ENCODE measurements around the gene ZSWIM8.

ZSWIM8 gene

GRCh38 chr10:73758704-73759511, 26.5 kb upstream of the ZSWIM8 start:
- H3K36me3 ChIP-seq (ENCODE audit: insufficient read depth, low read length), result peaks cover 63% of the 10 kb centered on the region
- H3K4me3 ChIP-seq (ENCODE audit: low read length), result no peak overlapping the region
- no peaks in the 10 kb centered on the region for H3K27me3 ChIP-seq (ENCODE audit: control insufficient read depth, insufficient read depth, low read length)
- H3K9ac ChIP-seq (ENCODE audit: low read depth, low read length), result no peak overlapping the region
- no peaks in the 10 kb centered on the region for H3K9me3 ChIP-seq (replicated peaks; ENCODE audit: low read length)
- no peak overlapping the region for H3K4me2 ChIP-seq (ENCODE audit: low read length)
- H3K4me1 ChIP-seq (ENCODE audit: control insufficient read depth, insufficient read depth, low read length), result peaks cover 16% of the 10 kb centered on the region

GRCh38 chr10:73759512-73760115, 25.8 kb upstream of the ZSWIM8 start:
- no peak overlapping the region for H3K4me2 ChIP-seq (ENCODE audit: low read length)
- no peaks in the 10 kb centered on the region for H3K27me3 ChIP-seq (ENCODE audit: control insufficient read depth, insufficient read depth, low read length)
- H3K4me3 ChIP-seq (ENCODE audit: low read length), result no peak overlapping the region
- H3K9me3 ChIP-seq (replicated peaks; ENCODE audit: low read length), result no peaks in the 10 kb centered on the region
- H3K4me1 ChIP-seq (ENCODE audit: control insufficient read depth, insufficient read depth, low read length), result peaks cover 16% of the 10 kb centered on the region
- H3K9ac ChIP-seq (ENCODE audit: low read depth, low read length), result no peak overlapping the region
- peaks cover 62% of the 10 kb centered on the region for H3K36me3 ChIP-seq (ENCODE audit: insufficient read depth, low read length)

- no peaks in the 10 kb centered on the region for H3K9me3 ChIP-seq (replicated peaks; ENCODE audit: low read length)
- H3K36me3 ChIP-seq (ENCODE audit: insufficient read depth, low read length), result peaks cover 78% of the 10 kb centered on the region
- H3K9ac ChIP-seq (ENCODE audit: low read depth, low read length), result no peak overlapping the region
- no peaks in the 10 kb centered on the region for H3K27me3 ChIP-seq (ENCODE audit: control insufficient read depth, insufficient read depth, low read length)
- H3K4me3 ChIP-seq (ENCODE audit: low read length), result no peak overlapping the region
- no peak overlapping the region for H3K4me2 ChIP-seq (ENCODE audit: low read length)
- peaks cover 16% of the 10 kb centered on the region for H3K4me1 ChIP-seq (ENCODE audit: control insufficient read depth, insufficient read depth, low read length)
Observed at GRCh38 chr10:73761781-73762180, 23.6 kb upstream of the ZSWIM8 start.

GRCh38 chr10:73762915-73763314, 22.5 kb upstream of the ZSWIM8 start:
- H3K9me3 ChIP-seq (replicated peaks; ENCODE audit: low read length), result no peaks in the 10 kb centered on the region
- H3K36me3 ChIP-seq (ENCODE audit: insufficient read depth, low read length), result peaks cover 83% of the 10 kb centered on the region
- H3K9ac ChIP-seq (ENCODE audit: low read depth, low read length), result no peak overlapping the region
- H3K27me3 ChIP-seq (ENCODE audit: control insufficient read depth, insufficient read depth, low read length), result no peaks in the 10 kb centered on the region
- H3K4me2 ChIP-seq (ENCODE audit: low read length), result no peak overlapping the region
- peaks cover 16% of the 10 kb centered on the region for H3K4me1 ChIP-seq (ENCODE audit: control insufficient read depth, insufficient read depth, low read length)
- H3K4me3 ChIP-seq (ENCODE audit: low read length), result no peak overlapping the region

- H3K27me3 ChIP-seq (ENCODE audit: control insufficient read depth, insufficient read depth, low read length), result no peaks in the 10 kb centered on the region
- peaks cover 16% of the 10 kb centered on the region for H3K4me1 ChIP-seq (ENCODE audit: control insufficient read depth, insufficient read depth, low read length)
- H3K9ac ChIP-seq (ENCODE audit: low read depth, low read length), result no peak overlapping the region
- peaks cover 85% of the 10 kb centered on the region for H3K36me3 ChIP-seq (ENCODE audit: insufficient read depth, low read length)
- H3K4me2 ChIP-seq (ENCODE audit: low read length), result no peak overlapping the region
- no peaks in the 10 kb centered on the region for H3K9me3 ChIP-seq (replicated peaks; ENCODE audit: low read length)
- no peak overlapping the region for H3K4me3 ChIP-seq (ENCODE audit: low read length)
Observed at GRCh38 chr10:73763343-73763742, 22.1 kb upstream of the ZSWIM8 start.

GRCh38 chr10:73765066-73765465, 20.3 kb upstream of the ZSWIM8 start:
- Histone ChIP-seq H3K9me3 (replicated peaks; ENCODE audit: low read length) (no peaks in the 10 kb centered on the region), H3K4me1 (ENCODE audit: control insufficient read depth, insufficient read depth, low read length) (peaks cover 16% of the 10 kb centered on the region), H3K9ac (ENCODE audit: low read depth, low read length) (no peak overlapping the region), H3K36me3 (ENCODE audit: insufficient read depth, low read length) (peaks cover 85% of the 10 kb centered on the region), H3K4me3 (ENCODE audit: low read length) (no peak overlapping the region), H3K4me2 (ENCODE audit: low read length) (no peak overlapping the region), H3K27me3 (ENCODE audit: control insufficient read depth, insufficient read depth, low read length) (no peaks in the 10 kb centered on the region)

- H3K27me3 ChIP-seq (ENCODE audit: control insufficient read depth, insufficient read depth, low read length), result no peaks in the 10 kb centered on the region
- no peak overlapping the region for H3K4me2 ChIP-seq (ENCODE audit: low read length)
- no peaks in the 10 kb centered on the region for H3K9me3 ChIP-seq (replicated peaks; ENCODE audit: low read length)
- H3K4me1 ChIP-seq (ENCODE audit: control insufficient read depth, insufficient read depth, low read length), result peaks cover 8% of the 10 kb centered on the region
- H3K36me3 ChIP-seq (ENCODE audit: insufficient read depth, low read length), result peaks cover 64% of the 10 kb centered on the region
- no peak overlapping the region for H3K4me3 ChIP-seq (ENCODE audit: low read length)
- H3K9ac ChIP-seq (ENCODE audit: low read depth, low read length), result no peak overlapping the region
Observed at GRCh38 chr10:73768881-73769280, 16.5 kb upstream of the ZSWIM8 start.

- Histone ChIP-seq H3K4me1 (ENCODE audit: control insufficient read depth, insufficient read depth, low read length) (peaks cover 11% of the 10 kb centered on the region), H3K4me3 (ENCODE audit: low read length) (no peak overlapping the region), H3K9ac (ENCODE audit: low read depth, low read length) (no peak overlapping the region), H3K4me2 (ENCODE audit: low read length) (no peak overlapping the region), H3K27me3 (ENCODE audit: control insufficient read depth, insufficient read depth, low read length) (no peaks in the 10 kb centered on the region), H3K9me3 (replicated peaks; ENCODE audit: low read length) (no peaks in the 10 kb centered on the region), H3K36me3 (ENCODE audit: insufficient read depth, low read length) (peaks cover 62% of the 10 kb centered on the region)
Observed at GRCh38 chr10:73769396-73769795, 16.0 kb upstream of the ZSWIM8 start.

- H3K9ac ChIP-seq (ENCODE audit: low read depth, low read length), result peak overlapping the region; percentile 92
- peak overlapping the region; percentile 92 for H3K4me3 ChIP-seq (ENCODE audit: low read length)
- peaks cover 19% of the 10 kb centered on the region for H3K4me1 ChIP-seq (ENCODE audit: control insufficient read depth, insufficient read depth, low read length)
- peak overlapping the region; percentile 98 for H3K4me2 ChIP-seq (ENCODE audit: low read length)
- H3K36me3 ChIP-seq (ENCODE audit: insufficient read depth, low read length), result peaks cover 52% of the 10 kb centered on the region
- no peaks in the 10 kb centered on the region for H3K9me3 ChIP-seq (replicated peaks; ENCODE audit: low read length)
- H3K27me3 ChIP-seq (ENCODE audit: control insufficient read depth, insufficient read depth, low read length), result no peaks in the 10 kb centered on the region
Observed at GRCh38 chr10:73771722-73772280, 13.6 kb upstream of the ZSWIM8 start.

- Histone ChIP-seq H3K4me2 (ENCODE audit: low read length) (peak overlapping the region; percentile 98), H3K36me3 (ENCODE audit: insufficient read depth, low read length) (peaks cover 47% of the 10 kb centered on the region), H3K4me1 (ENCODE audit: control insufficient read depth, insufficient read depth, low read length) (peaks cover 19% of the 10 kb centered on the region)
Observed at GRCh38 chr10:73772281-73773151, 12.9 kb upstream of the ZSWIM8 start.

More at GRCh38 chr10:73772281-73773151, 12.9 kb upstream of the ZSWIM8 start:
- Histone ChIP-seq H3K27me3 (ENCODE audit: control insufficient read depth, insufficient read depth, low read length) (no peaks in the 10 kb centered on the region), H3K4me3 (ENCODE audit: low read length) (peak overlapping the region; percentile 92), H3K9ac (ENCODE audit: low read depth, low read length) (peak overlapping the region; percentile 92), H3K9me3 (replicated peaks; ENCODE audit: low read length) (no peaks in the 10 kb centered on the region)
